SK-N-SH treated with all-trans-retinoic acid at 6 μM for 48 hours (cell line): ENCODE measurements around the gene DCDC2C.

Source experiments
- ARNTL ChIP-seq: fragments of 450-650 bp; formaldehyde crosslinking; IDR thresholded peaks from 2 replicates; pipeline ENCODE4 v1.5.0; 2020; ENCODE audit warnings: low read depth, mild to moderate bottlenecking, moderate library complexity, borderline replicate concordance
- BACH2 ChIP-seq: fragments of 250-450 bp; sonication (Bioruptor Pico); IDR thresholded peaks from 2 replicates; pipeline ENCODE4 v1.9.0; 2021; ENCODE audit warnings: mild to moderate bottlenecking, borderline replicate concordance
- CSRNP3 ChIP-seq: fragments of 250-450 bp; sonication (Bioruptor Pico); IDR thresholded peaks from 2 replicates; pipeline ENCODE4 v1.5.1; 2021; ENCODE audit warnings: mild to moderate bottlenecking, moderate library complexity
- ESRRG ChIP-seq: fragments of 250-450 bp; sonication (Bioruptor Pico); IDR thresholded peaks from 2 replicates; pipeline ENCODE4 v1.6.1; 2021; ENCODE audit warnings: mild to moderate bottlenecking
- ISL1 ChIP-seq: fragments of 250-450 bp; sonication (Bioruptor Pico); IDR thresholded peaks from 2 replicates; pipeline ENCODE4 v2.1.2; 2022; ENCODE audit warnings: mild to moderate bottlenecking, moderate library complexity
- PATZ1 ChIP-seq: fragments of 250-450 bp; sonication (Bioruptor Pico); IDR thresholded peaks from 2 replicates; pipeline ENCODE4 v1.8.0; 2020; ENCODE audit warnings: mild to moderate bottlenecking, moderate library complexity, borderline replicate concordance
- SNAI2 ChIP-seq: fragments of 250-450 bp; sonication (Bioruptor Pico); IDR thresholded peaks from 2 replicates; pipeline ENCODE4 v1.5.0; 2020; ENCODE audit warnings: mild to moderate bottlenecking, moderate library complexity
- TCF4 ChIP-seq: fragments of 250-450 bp; sonication (Bioruptor Pico); IDR thresholded peaks from 2 replicates; pipeline ENCODE4 v1.8.0; 2021; ENCODE audit warnings: mild to moderate bottlenecking, moderate library complexity, borderline replicate concordance
- TOX ChIP-seq: fragments of 250-450 bp; sonication (Bioruptor Pico); IDR thresholded peaks from 2 replicates; pipeline ENCODE4 v1.8.0; 2021; ENCODE audit warnings: mild to moderate bottlenecking, moderate library complexity, borderline replicate concordance
- TSHZ2 ChIP-seq: fragments of 250-450 bp; sonication (Bioruptor Pico); IDR thresholded peaks from 2 replicates; pipeline ENCODE4 v1.5.0; 2020; ENCODE audit warnings: mild to moderate bottlenecking, moderate library complexity
- ZC3H10 ChIP-seq: fragments of 250-450 bp; sonication (Bioruptor Pico); IDR thresholded peaks from 2 replicates; pipeline ENCODE4 v1.5.1; 2021; ENCODE audit warnings: mild to moderate bottlenecking, moderate library complexity
- ZFP30 ChIP-seq: fragments of 450-650 bp; formaldehyde crosslinking; IDR thresholded peaks from 2 replicates; pipeline ENCODE4 v1.5.0; 2022; ENCODE audit warnings: mild to moderate bottlenecking, moderate library complexity
- TF ChIP-seq, protein P1 (sequence below): fragments of 250-450 bp; sonication (Bioruptor Pico); IDR thresholded peaks from 2 replicates; pipeline ENCODE4 v1.8.0; 2021; ENCODE audit warnings: low read depth, mild to moderate bottlenecking, moderate library complexity, borderline replicate concordance
- TF ChIP-seq, protein P2 (sequence below): fragments of 250-450 bp; sonication (Bioruptor Pico); IDR thresholded peaks from 2 replicates; pipeline ENCODE4 v1.5.1; 2020; ENCODE audit warnings: low read depth, mild to moderate bottlenecking, moderate library complexity

GRCh38 chr2:3872451-3872850 lies 169.1 kb downstream of the DCDC2C start:
- TF ChIP-seq ARNTL: no peak
- TF ChIP-seq TOX (CRISPR knock-in tag): no peak
- no peak for TF ChIP-seq TCF4 (CRISPR knock-in tag)
- TF ChIP-seq, protein P1, sequence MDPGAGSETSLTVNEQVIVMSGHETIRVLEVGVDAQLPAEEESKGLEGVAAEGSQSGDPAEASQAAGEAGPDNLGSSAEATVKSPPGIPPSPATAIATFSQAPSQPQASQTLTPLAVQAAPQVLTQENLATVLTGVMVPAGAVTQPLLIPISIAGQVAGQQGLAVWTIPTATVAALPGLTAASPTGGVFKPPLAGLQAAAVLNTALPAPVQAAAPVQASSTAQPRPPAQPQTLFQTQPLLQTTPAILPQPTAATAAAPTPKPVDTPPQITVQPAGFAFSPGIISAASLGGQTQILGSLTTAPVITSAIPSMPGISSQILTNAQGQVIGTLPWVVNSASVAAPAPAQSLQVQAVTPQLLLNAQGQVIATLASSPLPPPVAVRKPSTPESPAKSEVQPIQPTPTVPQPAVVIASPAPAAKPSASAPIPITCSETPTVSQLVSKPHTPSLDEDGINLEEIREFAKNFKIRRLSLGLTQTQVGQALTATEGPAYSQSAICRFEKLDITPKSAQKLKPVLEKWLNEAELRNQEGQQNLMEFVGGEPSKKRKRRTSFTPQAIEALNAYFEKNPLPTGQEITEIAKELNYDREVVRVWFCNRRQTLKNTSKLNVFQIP (CRISPR knock-in tag): no peak
- TF ChIP-seq, protein P2, sequence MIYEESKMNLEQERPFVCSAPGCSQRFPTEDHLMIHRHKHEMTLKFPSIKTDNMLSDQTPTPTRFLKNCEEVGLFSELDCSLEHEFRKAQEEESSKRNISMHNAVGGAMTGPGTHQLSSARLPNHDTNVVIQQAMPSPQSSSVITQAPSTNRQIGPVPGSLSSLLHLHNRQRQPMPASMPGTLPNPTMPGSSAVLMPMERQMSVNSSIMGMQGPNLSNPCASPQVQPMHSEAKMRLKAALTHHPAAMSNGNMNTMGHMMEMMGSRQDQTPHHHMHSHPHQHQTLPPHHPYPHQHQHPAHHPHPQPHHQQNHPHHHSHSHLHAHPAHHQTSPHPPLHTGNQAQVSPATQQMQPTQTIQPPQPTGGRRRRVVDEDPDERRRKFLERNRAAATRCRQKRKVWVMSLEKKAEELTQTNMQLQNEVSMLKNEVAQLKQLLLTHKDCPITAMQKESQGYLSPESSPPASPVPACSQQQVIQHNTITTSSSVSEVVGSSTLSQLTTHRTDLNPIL (CRISPR knock-in tag): no peak
- TF ChIP-seq ZC3H10 (CRISPR knock-in tag): no peak
- TF ChIP-seq ZFP30 (CRISPR knock-in tag): no peak
- no peak for TF ChIP-seq ISL1 (CRISPR knock-in tag)
- TF ChIP-seq BACH2 (CRISPR knock-in tag): no peak
- no peak for TF ChIP-seq ESRRG (CRISPR knock-in tag)
- TF ChIP-seq CSRNP3 (CRISPR knock-in tag): no peak
- TF ChIP-seq TSHZ2 (CRISPR knock-in tag): no peak
- TF ChIP-seq PATZ1 (CRISPR knock-in tag): no peak
- no peak for TF ChIP-seq SNAI2 (CRISPR knock-in tag)
